HEK293 (cell line): ENCODE results near the gene RASAL2.

ENCODE experiments used
- CTCF ChIA-PET: fragments of 350-600 bp; formaldehyde crosslinking; extraction: SDS; loops from one replicate; lab custom pipeline; 2021; ENCODE audit warnings: antibody characterized with exemption; lab: Yijun Ruan, JAX
- POLR2A ChIA-PET: fragments of 300-600 bp; formaldehyde crosslinking; extraction: SDS; loops from one replicate; lab custom pipeline; 2020; ENCODE audit warnings: antibody characterized with exemption, inconsistent platforms; lab: Yijun Ruan, JAX
- H3K27ac ChIP-seq: fragments of 200-500 bp; sonication (Bioruptor generic); 2 replicates; pipeline ENCODE4 v1.5.1; 2014; ENCODE audit warnings: low read depth, low read length, control low read depth, inconsistent platforms; ENCODE audit errors: extremely low read depth
- H3K36me3 ChIP-seq, 2 experiments: fragments of 200-500 bp in 1 of 2; sonication (Bioruptor generic) in 1 of 2; 1 replicate in 1 of 2; 2 replicates in 1 of 2; pipeline ENCODE4 v1.5.1; 2014 to 2017; ENCODE audit warnings: inconsistent platforms in 2 of 2, low read length in 2 of 2; ENCODE audit not compliant: control insufficient read depth in 2 of 2, insufficient read depth in 1 of 2
- H3K4me1 ChIP-seq: fragments of 200-500 bp; sonication (Bioruptor generic); 2 replicates; pipeline ENCODE4 v1.5.1; 2014; ENCODE audit warnings: mild to moderate bottlenecking, low read length, inconsistent platforms; ENCODE audit not compliant: control insufficient read depth, insufficient read depth
- H3K4me3 ChIP-seq: 2 replicates; pipeline ENCODE4 v1.5.1; 2011; ENCODE audit warnings: low read depth, mild to moderate bottlenecking, control low read depth, low read length, moderate library complexity
- H3K9me3 ChIP-seq: fragments of 200-500 bp; sonication (Bioruptor generic); 2 replicates; pipeline ENCODE4 v1.5.1; 2014; ENCODE audit warnings: low read depth, low read length, inconsistent platforms; ENCODE audit not compliant: control insufficient read depth, insufficient read depth
- AEBP2 ChIP-seq: fragments of 450-650 bp; formaldehyde crosslinking; IDR thresholded peaks from 2 replicates; pipeline ENCODE4 v1.5.1; 2016; ENCODE audit warnings: missing biosample characterization, missing genetic modification characterization, borderline replicate concordance
- GFI1B ChIP-seq: fragments of 450-650 bp; formaldehyde crosslinking; IDR thresholded peaks from 2 replicates; pipeline ENCODE4 v1.5.1; 2016; ENCODE audit warnings: missing biosample characterization, missing genetic modification characterization
- KLF9 ChIP-seq: fragments of 450-650 bp; formaldehyde crosslinking; IDR thresholded peaks from 2 replicates; pipeline ENCODE4 v1.5.1; 2016; ENCODE audit warnings: missing biosample characterization, missing genetic modification characterization, low read depth
- OSR2 ChIP-seq: fragments of 450-650 bp; formaldehyde crosslinking; IDR thresholded peaks from 2 replicates; pipeline ENCODE4 v1.5.1; 2016; ENCODE audit warnings: missing biosample characterization, missing genetic modification characterization
- OVOL3 ChIP-seq: fragments of 450-650 bp; formaldehyde crosslinking; IDR thresholded peaks from 2 replicates; pipeline ENCODE4 v1.5.1; 2016; ENCODE audit warnings: missing biosample characterization, missing genetic modification characterization
- TRIM28 ChIP-seq: IDR thresholded peaks from 2 replicates; pipeline ENCODE4 v1.6.1; 2011; ENCODE audit warnings: low read length, control low read depth, borderline replicate concordance
- ZBTB26 ChIP-seq: fragments of 450-650 bp; formaldehyde crosslinking; optimal IDR thresholded peaks from 2 replicates; pipeline ENCODE3; 2016; ENCODE audit warnings: missing biosample characterization, mild to moderate bottlenecking, missing genetic modification characterization
- ZBTB49 ChIP-seq: fragments of 450-650 bp; formaldehyde crosslinking; IDR thresholded peaks from 2 replicates; pipeline ENCODE4 v1.5.1; 2016; ENCODE audit warnings: missing biosample characterization, missing genetic modification characterization, low read depth
- ZIC2 ChIP-seq: fragments of 450-650 bp; formaldehyde crosslinking; IDR thresholded peaks from 2 replicates; pipeline ENCODE4 v1.5.1; 2016; ENCODE audit warnings: missing biosample characterization, missing genetic modification characterization
- ZNF18 ChIP-seq: fragments of 450-650 bp; formaldehyde crosslinking; IDR thresholded peaks from 2 replicates; pipeline ENCODE4 v1.5.1; 2016; ENCODE audit warnings: missing biosample characterization, missing genetic modification characterization
- ZNF221 ChIP-seq: fragments of 450-650 bp; formaldehyde crosslinking; IDR thresholded peaks from 2 replicates; pipeline ENCODE4 v1.5.1; 2017; ENCODE audit warnings: missing biosample characterization, missing genetic modification characterization, borderline replicate concordance
- ZNF311 ChIP-seq: fragments of 450-650 bp; formaldehyde crosslinking; IDR thresholded peaks from 2 replicates; pipeline ENCODE4 v1.5.1; 2017; ENCODE audit warnings: missing biosample characterization, missing genetic modification characterization, borderline replicate concordance
- ZNF629 ChIP-seq: fragments of 450-650 bp; formaldehyde crosslinking; IDR thresholded peaks from 2 replicates; pipeline ENCODE4 v1.5.1; 2017; ENCODE audit warnings: missing biosample characterization, missing genetic modification characterization
- ZNF639 ChIP-seq: fragments of 450-650 bp; formaldehyde crosslinking; IDR thresholded peaks from 2 replicates; pipeline ENCODE4 v1.5.1; 2016; ENCODE audit warnings: missing biosample characterization, missing genetic modification characterization
- ZNF785 ChIP-seq: fragments of 450-650 bp; formaldehyde crosslinking; IDR thresholded peaks from 2 replicates; pipeline ENCODE4 v1.5.1; 2016; ENCODE audit warnings: missing biosample characterization, missing genetic modification characterization
- ZSCAN5A ChIP-seq: fragments of 450-650 bp; formaldehyde crosslinking; IDR thresholded peaks from 2 replicates; pipeline ENCODE4 v1.5.1; 2016; ENCODE audit warnings: missing biosample characterization, missing genetic modification characterization

Gene RASAL2

GRCh38 chr1:178323067-178323466 lies 229.2 kb downstream of the RASAL2 start:
- Histone ChIP-seq H3K4me1 (no peaks in the 10 kb centered on the region), H3K36me3 (no peaks in the 10 kb centered on the region), H3K9me3 (no peaks in the 10 kb centered on the region), H3K4me3 (no peak overlapping the region), H3K27ac (no peak overlapping the region)
- ChIA-PET CTCF (interaction anchor here (1.2 kb wide), 2 partner anchors 11 to 178 kb away, joined by 4 to 7 read pairs; no protein-coding TSS in a partner anchor), POLR2A (no interaction called here)
- TF ChIP-seq ZIC2 (tag by site-specific recombination), result no peak
- TF ChIP-seq AEBP2 (tag by site-specific recombination), result no peak
- TF ChIP-seq ZNF639, result no peak
- TF ChIP-seq ZNF18 (tag by site-specific recombination), result no peak
- TF ChIP-seq ZSCAN5A (tag by site-specific recombination), result no peak
- no peak for TF ChIP-seq ZNF629 (tag by site-specific recombination)
- no peak for TF ChIP-seq OVOL3 (tag by site-specific recombination)

- POLR2A ChIA-PET, result no interaction called here
- no peak for TF ChIP-seq KLF9 (tag by site-specific recombination)
- TF ChIP-seq GFI1B (tag by site-specific recombination), result 0 out of 2 replicates have a peak, but pooled peaks have one; percentile 62
- peak; percentile 56 for TF ChIP-seq OSR2
- no peak for TF ChIP-seq ZBTB49 (tag by site-specific recombination)
- TF ChIP-seq ZBTB26 (tag by site-specific recombination), result no peak
- TF ChIP-seq ZNF785 (tag by site-specific recombination), result no peak
- no peak for TF ChIP-seq ZNF221 (tag by site-specific recombination)
- no peak for TF ChIP-seq TRIM28
- no peak for TF ChIP-seq ZNF311 (tag by site-specific recombination)
- TF ChIP-seq, all 188 proteins: peak for 2
- no peak overlapping the region for H3K27ac ChIP-seq
- CTCF ChIA-PET, result interaction anchor here (0.7 to 3.0 kb wide), 2 partner anchors 24 to 178 kb away, joined by 3 to 12 read pairs; no protein-coding TSS in a partner anchor
- no peaks in the 10 kb centered on the region for H3K4me1 ChIP-seq
- H3K9me3 ChIP-seq, result no peaks in the 10 kb centered on the region
- H3K4me3 ChIP-seq, result no peak overlapping the region
- no peaks in the 10 kb centered on the region for H3K36me3 ChIP-seq
These were observed 230.1 kb downstream of the RASAL2 start for GRCh38 chr1:178324003-178324402.
